PC-3 (cell line): ENCODE results near the gene KLHL6.

Source experiments
- EZH2 ChIP-seq: fragments of 300-600 bp; sonication (generic); IDR thresholded peaks from one replicate; pipeline ENCODE4 v1.6.1; 2017; ENCODE audit warnings: antibody characterized with exemption, mild to moderate bottlenecking, low read length; ENCODE audit not compliant: unreplicated experiment
- TF ChIP-seq, protein P1 (sequence below): fragments of 300-600 bp; sonication (generic); conservative IDR thresholded peaks from 2 replicates; pipeline ENCODE4 v1.5.1; 2017; ENCODE audit warnings: antibody characterized with exemption, low read depth, mild to moderate bottlenecking, low read length

DNA sequence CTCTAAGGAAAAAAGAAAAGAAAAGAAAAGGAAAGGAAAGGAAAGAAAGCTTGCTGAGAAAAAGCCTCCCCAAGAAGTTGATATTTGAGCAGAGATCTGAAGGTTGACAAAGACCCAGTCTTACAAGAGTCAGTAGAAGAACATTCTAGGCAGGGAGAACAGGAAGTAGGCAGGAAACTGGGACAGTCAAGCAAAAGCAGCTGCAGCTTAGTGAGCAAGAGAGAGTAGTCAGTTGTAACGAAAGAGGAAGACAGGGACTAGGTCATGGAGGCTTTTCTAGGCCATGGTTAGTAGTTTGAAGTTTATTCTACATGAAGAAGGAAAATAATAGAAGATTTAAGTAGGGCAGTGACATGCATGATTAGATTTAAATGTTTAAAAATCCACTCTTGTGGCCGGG is 31.8 kb upstream of the KLHL6 start:
- no peak for TF ChIP-seq EZH2
- TF ChIP-seq, protein P1, sequence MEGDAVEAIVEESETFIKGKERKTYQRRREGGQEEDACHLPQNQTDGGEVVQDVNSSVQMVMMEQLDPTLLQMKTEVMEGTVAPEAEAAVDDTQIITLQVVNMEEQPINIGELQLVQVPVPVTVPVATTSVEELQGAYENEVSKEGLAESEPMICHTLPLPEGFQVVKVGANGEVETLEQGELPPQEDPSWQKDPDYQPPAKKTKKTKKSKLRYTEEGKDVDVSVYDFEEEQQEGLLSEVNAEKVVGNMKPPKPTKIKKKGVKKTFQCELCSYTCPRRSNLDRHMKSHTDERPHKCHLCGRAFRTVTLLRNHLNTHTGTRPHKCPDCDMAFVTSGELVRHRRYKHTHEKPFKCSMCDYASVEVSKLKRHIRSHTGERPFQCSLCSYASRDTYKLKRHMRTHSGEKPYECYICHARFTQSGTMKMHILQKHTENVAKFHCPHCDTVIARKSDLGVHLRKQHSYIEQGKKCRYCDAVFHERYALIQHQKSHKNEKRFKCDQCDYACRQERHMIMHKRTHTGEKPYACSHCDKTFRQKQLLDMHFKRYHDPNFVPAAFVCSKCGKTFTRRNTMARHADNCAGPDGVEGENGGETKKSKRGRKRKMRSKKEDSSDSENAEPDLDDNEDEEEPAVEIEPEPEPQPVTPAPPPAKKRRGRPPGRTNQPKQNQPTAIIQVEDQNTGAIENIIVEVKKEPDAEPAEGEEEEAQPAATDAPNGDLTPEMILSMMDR: no peak
